NCI-H1436 (cell line): ENCODE results near the gene TPD52L2.

ENCODE experiments used
- DNase-seq: peaks from one replicate; lab custom pipeline; 2025; lab: John Stamatoyannopoulos, UW

Gene TPD52L2

DNA sequence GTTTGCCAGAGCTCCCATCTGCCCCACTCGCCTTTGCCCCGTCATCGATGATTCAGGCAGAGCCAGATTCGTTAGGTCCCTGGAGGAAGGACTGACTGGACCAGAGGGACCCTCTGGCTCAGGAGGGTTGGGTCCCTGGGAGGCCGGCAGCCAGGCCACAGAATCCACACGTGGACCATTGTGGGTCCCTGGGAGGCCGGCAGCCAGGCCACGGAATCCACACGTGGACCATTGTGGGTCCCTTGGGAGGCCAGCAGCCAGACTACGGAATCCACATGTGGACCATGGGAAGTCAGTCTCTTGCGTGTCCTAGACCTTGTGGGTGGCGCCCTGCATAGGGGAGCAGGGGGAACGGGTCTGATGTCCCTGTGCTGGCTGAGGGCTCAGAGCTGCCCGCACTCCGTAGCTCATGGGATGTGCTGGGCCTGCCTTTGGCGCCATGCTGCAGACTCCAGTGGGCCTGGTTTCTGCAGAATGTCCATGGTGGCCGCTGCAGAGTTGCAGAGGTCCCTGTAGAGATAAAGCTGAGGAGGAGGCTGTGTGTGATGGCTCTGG lies 67.6 kb downstream of the TPD52L2 start:
- no peak for DNase-seq

- DNase-seq, result no peak
Measured at GRCh38 chr20:63933646-63934045, 68.6 kb downstream of the TPD52L2 start.

DNA sequence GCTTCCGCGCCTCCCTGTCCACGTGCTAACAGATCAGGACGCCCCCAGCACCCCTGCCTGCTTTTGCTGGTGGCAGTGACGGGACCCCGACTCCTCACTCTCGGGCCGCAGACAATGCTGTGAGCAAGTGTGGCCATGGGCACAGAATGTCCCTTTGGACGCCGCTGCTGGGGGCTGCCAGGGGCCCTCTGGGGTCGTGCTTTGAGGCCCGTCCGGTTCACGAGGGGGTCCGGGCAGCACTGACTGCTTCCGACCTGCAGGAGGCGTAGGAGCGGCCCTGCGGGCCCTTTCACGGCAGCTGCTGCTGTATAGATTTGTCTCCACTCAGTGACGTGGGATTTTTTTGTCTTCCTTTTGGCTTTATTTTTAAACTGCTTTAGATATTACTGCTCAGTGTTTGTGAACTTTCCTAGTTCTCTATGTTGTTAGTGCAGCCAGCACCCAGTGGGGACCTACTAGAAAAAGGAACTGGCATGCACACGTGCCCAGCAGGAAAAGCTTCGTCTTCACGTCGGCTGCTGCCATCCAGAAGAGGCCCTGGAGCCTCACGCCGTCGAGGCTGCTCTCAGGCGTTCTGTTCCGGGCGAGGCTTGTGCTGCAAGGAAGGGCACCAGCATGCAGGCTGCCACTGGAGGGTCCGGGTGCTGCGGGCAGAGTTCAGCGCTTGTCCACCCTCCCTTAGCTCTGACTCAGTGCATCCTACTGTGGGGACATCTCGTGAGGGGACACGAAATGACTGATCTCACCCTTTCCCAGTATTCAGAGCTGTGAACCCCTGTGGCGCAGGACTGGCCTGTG lies 69.4 kb downstream of the TPD52L2 start:
- DNase-seq, result no peak

- DNase-seq, result no peak
Measured at GRCh38 chr20:63935447-63935846, 70.4 kb downstream of the TPD52L2 start.

DNA sequence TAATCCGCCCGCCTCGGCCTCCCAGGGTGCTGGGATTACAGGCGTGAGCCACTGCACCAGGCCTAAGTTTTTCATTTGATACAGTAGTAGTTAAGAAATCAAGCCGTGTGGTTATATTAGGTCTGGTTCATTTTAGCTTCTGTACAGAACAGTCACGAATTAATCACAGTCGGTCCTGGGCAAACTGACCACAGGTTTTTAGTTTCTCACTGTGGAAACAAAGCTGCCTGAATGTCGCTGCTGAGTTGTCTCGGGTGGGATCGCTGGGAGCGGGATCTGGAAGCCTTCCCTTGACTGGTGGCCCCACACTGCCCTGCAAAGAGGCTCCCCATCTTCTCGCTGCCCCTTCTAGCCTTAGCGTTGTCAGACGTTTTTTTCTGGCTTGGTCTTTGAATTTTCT lies 72.5 kb downstream of the TPD52L2 start:
- DNase-seq, result no peak

- no peak for DNase-seq
Measured at GRCh38 chr20:63939061-63939935, 74.2 kb downstream of the TPD52L2 start.

DNA sequence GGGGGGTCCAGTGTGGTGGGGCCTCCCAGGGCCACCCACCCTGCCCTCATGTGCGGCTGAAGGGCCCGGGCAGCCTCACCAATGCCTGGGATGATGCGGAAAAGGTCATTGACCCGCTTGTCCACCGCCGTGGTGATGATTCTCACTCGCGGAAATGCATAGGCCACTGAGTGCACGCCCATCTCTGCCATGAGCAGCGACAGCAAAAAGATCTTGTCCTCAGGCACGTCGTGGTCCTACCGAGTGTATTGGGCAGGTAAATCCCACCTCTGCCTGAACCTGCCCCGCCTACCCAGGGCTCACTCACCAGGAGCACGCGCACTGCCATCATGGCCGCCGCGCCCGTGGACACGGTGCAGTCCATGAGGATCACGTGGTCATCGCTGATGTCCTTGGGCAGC lies 75.0 kb downstream of the TPD52L2 start:
- no peak for DNase-seq

- DNase-seq, result no peak
Measured at GRCh38 chr20:63940472-63941266, 75.6 kb downstream of the TPD52L2 start.
